GM12878 (cell line): ENCODE data around the gene PARP8. TPM values are rescaled to one million over a fixed set of nuclear protein-coding genes. Genes with fewer than 3 reads are reported as not detected.

ENCODE experiments used
- ATAC-seq: fragments of 200-7000 bp; cut with Tn5 transposase; 3 replicates; pipeline ENCODE4 v1.9.1; 2020; ENCODE audit warnings: mild to moderate bottlenecking, moderate library complexity
- BruUV-seq: library from RNA; stranded (reverse); fragments of 400-500 nt; replicated peaks from 2 replicates; lab custom pipeline; 2021; lab: Mats Ljungman, UMichigan
- CTCF ChIA-PET: fragments of 300-600 bp; sonication (Branson Sonifier 250); formaldehyde crosslinking; extraction: SDS; loops from one replicate; lab custom pipeline; 2021; ENCODE audit warnings: inconsistent platforms; lab: Yijun Ruan, JAX
- POLR2A ChIA-PET: fragments of 350-600 bp; formaldehyde crosslinking; extraction: SDS; loops from one replicate; lab custom pipeline; 2021; ENCODE audit warnings: inconsistent platforms; lab: Charles Lee
- RAD21 ChIA-PET: fragments of 300-600 bp; sonication (Branson Sonifier 250); formaldehyde crosslinking; loops from one replicate; lab custom pipeline; 2023; ENCODE audit warnings: antibody characterized with exemption; ENCODE audit not compliant: unreplicated experiment; lab: Charles Lee
- SMC1A ChIA-PET: fragments of 300-600 bp; sonication (Branson Sonifier 250); formaldehyde crosslinking; loops from one replicate; lab custom pipeline; 2023; ENCODE audit not compliant: unreplicated experiment, uncharacterized antibody; lab: Charles Lee
- DNase-seq: peaks from one replicate; pipeline ENCODE4 v3.0.0-alpha.2; 2011; ENCODE audit warnings: low read depth, low spot score
- FAIRE-seq: peaks from 3 replicates; lab custom pipeline; 2011; peaks lifted over from hg19 to GRCh38; lab: Jason Lieb, UNC
- H2AFZ ChIP-seq: 2 replicates; pipeline ENCODE4 v1.6.0; 2011; ENCODE audit warnings: low read depth, low read length, control low read depth; ENCODE audit not compliant: control insufficient read depth
- H3K27ac ChIP-seq: 2 replicates; pipeline ENCODE4 v1.5.1; 2011; ENCODE audit warnings: control low read depth; ENCODE audit not compliant: control insufficient read depth, insufficient read depth
- H3K27me3 ChIP-seq, 2 experiments: replicated peaks in 1 of 2; 2 replicates each; pipeline versions ENCODE4 v1.6.0 to v1.6.1; 2011; ENCODE audit warnings: low read length in 1 of 2; ENCODE audit not compliant: control insufficient read depth in 2 of 2, insufficient read depth in 2 of 2
- H3K36me3 ChIP-seq, 2 experiments: 2 replicates each; pipeline ENCODE4 v1.5.1; 2011; ENCODE audit warnings: low read length in 1 of 2; ENCODE audit not compliant: control insufficient read depth in 2 of 2, insufficient read depth in 2 of 2
- H3K4me1 ChIP-seq: 2 replicates; pipeline ENCODE4 v1.6.1; 2011; ENCODE audit warnings: mild to moderate bottlenecking, low read length, moderate library complexity, mixed read lengths; ENCODE audit not compliant: control insufficient read depth, insufficient read depth
- H3K4me2 ChIP-seq: 2 replicates; pipeline ENCODE4 v1.6.0; 2011; ENCODE audit warnings: control low read depth; ENCODE audit not compliant: control insufficient read depth, insufficient read depth
- H3K4me3 ChIP-seq: fragments of 200-600 bp; sonication (generic); 2 replicates; pipeline ENCODE4 v1.5.1; 2016
- H3K79me2 ChIP-seq: 2 replicates; pipeline ENCODE4 v1.6.0; 2011; ENCODE audit warnings: low read length; ENCODE audit not compliant: control insufficient read depth, insufficient read depth
- H3K9ac ChIP-seq: 2 replicates; pipeline ENCODE4 v1.8.0; 2011; ENCODE audit warnings: low read length, control low read depth, mixed read lengths; ENCODE audit not compliant: control insufficient read depth, insufficient read depth
- H3K9me3 ChIP-seq: replicated peaks from 3 replicates; pipeline ENCODE4 v1.5.1; 2011; ENCODE audit warnings: mild to moderate bottlenecking, low read length; ENCODE audit not compliant: control insufficient read depth, insufficient read depth
- H4K20me1 ChIP-seq: 2 replicates; pipeline ENCODE4 v1.6.0; 2011; ENCODE audit not compliant: control insufficient read depth, insufficient read depth
- EP300 ChIP-seq, 2 experiments: fragments of 150-350 bp in 1 of 2; IDR thresholded peaks; 2 replicates each; pipeline ENCODE4 v1.6.1; 2011 to 2012; ENCODE audit warnings: low read depth in 2 of 2, low read length in 2 of 2, borderline replicate concordance in 1 of 2, improper control_type of control experiment in 1 of 2, inconsistent platforms in 1 of 2; ENCODE audit not compliant: control insufficient read depth in 1 of 2
- NKRF ChIP-seq: fragments of 450-650 bp; conservative IDR thresholded peaks from 2 replicates; pipeline ENCODE4 v1.6.1; 2017; ENCODE audit warnings: mild to moderate bottlenecking, moderate library complexity
- RBBP5 ChIP-seq: fragments of 200-600 bp; sonication (generic); conservative IDR thresholded peaks from 2 replicates; pipeline ENCODE4 v1.6.1; 2016
- ZNF24 ChIP-seq: fragments of 450-650 bp; IDR thresholded peaks from 2 replicates; pipeline ENCODE4 v1.6.1; 2017; ENCODE audit warnings: antibody characterized with exemption, mild to moderate bottlenecking
- WGBS: methylation state at CpG from one replicate; pipeline ENCODE4 v1.1.6; 2016; ENCODE audit warnings: low lambda C conversion rate; ENCODE audit not compliant: insufficient replicate concordance, insufficient coverage; ENCODE audit errors: missing lambda C conversion rate; 5-methylcytosine and 5-hydroxymethylcytosine counted together
- in situ Hi-C: fragments of 300-500 bp; cut with MboI; formaldehyde crosslinking; loops from 9 replicates; pipeline ENCODE4 v1.14.3; 2018; ENCODE audit warnings: mixed read lengths
- intact Hi-C: fragments of 100-400 bp; cut with micrococcal nuclease; formaldehyde crosslinking; loops from one replicate; pipeline ENCODE4 v1.14.2; 2022; ENCODE audit not compliant: unreplicated experiment
- polyA plus RNA-seq, 11 experiments: library from polyadenylated mRNA; depleted of rRNA in 4 of 11; unstranded in 6 of 11; stranded (reverse) in 5 of 11; fragments of >200 nt; fragmentation: Nextera tagmentation in 4 of 11; fragmentation: Illumina TruSeq in 1 of 11; extraction: Ambion mirVana in 4 of 11; extraction: Trizol in 1 of 11; gene quantifications; 1 replicate in 1 of 11; 2 replicates in 10 of 11; pipeline versions ENCODE4 v1.2.1 to v1.2.3, GENCODE V29; 2011 to 2016; ENCODE audit warnings: inconsistent platforms in 2 of 11, missing spikeins in 2 of 11, low read depth in 1 of 11
- total RNA-seq, 4 experiments: library from RNA; depleted of rRNA in 3 of 4; stranded (reverse); fragments of >200 nt in 3 of 4; fragmentation: Illumina TruSeq in 1 of 4; extraction: Trizol in 1 of 4; gene quantifications; 2 replicates each; pipeline versions ENCODE4 v1.2.1 to v1.2.3, GENCODE V29; 2013 to 2021

The PARP8 gene
- total and polyA plus RNA-seq, 10 of the 15 experiments (the other 5 are each of a cell fraction or from before 2014, with no cell fraction given) = 9.1 to 65.2 (median 20.6) TPM

- CTCF ChIA-PET = interaction anchor here (0.9 to 1.4 kb wide), 4 partner anchors 11 to 23 kb away, joined by 3 to 5 read pairs (median 4); no protein-coding TSS in a partner anchor
- no peak overlapping the region for H2AFZ ChIP-seq
- no peak overlapping the region for H3K4me2 ChIP-seq
- H3K27ac ChIP-seq = no peak overlapping the region
- no peaks in the 10 kb centered on the region for H3K27me3 ChIP-seq
- H3K9me3 ChIP-seq = peaks cover 2% of the 10 kb centered on the region; the same call in 2 of the 3 replicates
- no peak overlapping the region for H3K4me3 ChIP-seq
- H3K4me1 ChIP-seq = no peaks in the 10 kb centered on the region
- H3K36me3 ChIP-seq = no peaks in the 10 kb centered on the region; a peak in 1 of 4 replicates
- DNase-seq (no peak), ATAC-seq (no peak), FAIRE-seq (no peak)
- WGBS = 80% methylated on average over 7 of the region's 7 CpGs
- no TSS peak for BruUV-seq
- intact Hi-C loops = no loop called here
- TF ChIP-seq RBBP5 = no peak
- TF ChIP-seq ZNF24 = no peak
- TF ChIP-seq EP300 (IDR thresholded peaks at IDR 0.05; ENCODE audit: borderline replicate concordance in 1 of 2, control insufficient read depth in 1 of 2, low read depth in 2 of 2, low read length in 2 of 2) = no peak
- no peak for TF ChIP-seq NKRF
- POLR2A ChIA-PET = interaction anchor here (0.6 to 0.9 kb wide), 3 partner anchors 12 to 58 kb away, joined by 3 to 4 read pairs (median 3); no protein-coding TSS in a partner anchor
- no peak overlapping the region for H3K9ac ChIP-seq
- in situ Hi-C loops = no loop called here
- SMC1A ChIA-PET = interaction anchor here (0.7 to 1.4 kb wide), 7 partner anchors 7 to 26 kb away, joined by 3 to 8 read pairs (median 3); no protein-coding TSS in a partner anchor
- RAD21 ChIA-PET = interaction anchor here (1.4 to 2.3 kb wide), 2 partner anchors 8 to 17 kb away, joined by 4 to 7 read pairs; no protein-coding TSS in a partner anchor
- H4K20me1 ChIP-seq = no peaks in the 10 kb centered on the region
- peaks cover 34% of the 10 kb centered on the region for H3K79me2 ChIP-seq
These were observed 59.5 kb downstream of the PARP8 start for GRCh38 chr5:50725800-50726474.
